Transverse colon (tissue), 4 donors: ENCODE data around the gene G6PC3. TPM values are rescaled to one million over a fixed set of nuclear protein-coding genes. Genes with fewer than 3 reads are reported as not detected.

ENCODE experiments used
- DNase-seq: peaks from one replicate; pipeline ENCODE4 v3.0.0-alpha.2; 2019
- H3K27ac ChIP-seq, 4 donors: fragments of 200-600 bp; sonication (generic); 2 replicates each; pipeline ENCODE4 v1.5.1; 2016 to 2018; ENCODE audit warnings: inconsistent platforms in 4 of 4
- H3K27me3 ChIP-seq: fragments of 200-600 bp; sonication (generic); 2 replicates; pipeline ENCODE4 v1.5.1; 2017; ENCODE audit warnings: inconsistent platforms
- H3K36me3 ChIP-seq, 4 donors: fragments of 200-600 bp; sonication (generic); 2 replicates each; pipeline ENCODE4 v1.5.1; 2017 to 2019; ENCODE audit warnings: inconsistent platforms in 4 of 4
- H3K4me1 ChIP-seq, 4 donors: fragments of 200-600 bp; sonication (generic); 2 replicates each; pipeline ENCODE4 v1.5.1; 2017 to 2020; ENCODE audit warnings: inconsistent platforms in 4 of 4
- H3K4me3 ChIP-seq, 4 donors: fragments of 200-600 bp; sonication (generic); 1 replicate in 1 of 4; 2 replicates in 3 of 4; pipeline versions ENCODE4 v1.5.1 to v1.6.1; 2017 to 2019; ENCODE audit warnings: inconsistent platforms in 4 of 4
- H3K9me3 ChIP-seq, 2 donors: fragments of 200-600 bp; sonication (generic); 2 replicates each; pipeline ENCODE4 v1.5.1; 2017 to 2019; ENCODE audit warnings: inconsistent platforms in 2 of 2
- EP300 ChIP-seq: sonication (generic); formaldehyde crosslinking; IDR thresholded peaks from one replicate; pipeline ENCODE4 v1.6.1; 2017; ENCODE audit warnings: antibody characterized with exemption, low read depth
- POLR2A ChIP-seq: fragments of 450-650 bp; IDR thresholded peaks from one replicate; pipeline ENCODE4 v1.6.1; 2016; ENCODE audit warnings: antibody characterized with exemption, mild to moderate bottlenecking, moderate library complexity
- POLR2AphosphoS5 ChIP-seq, 3 donors: sonication (generic); formaldehyde crosslinking; IDR thresholded peaks; one replicate each; pipeline ENCODE4 v1.6.1; 2016; ENCODE audit warnings: antibody characterized with exemption in 3 of 3
- WGBS, 2 donors: methylation state at CpG; one replicate each; pipeline ENCODE4 v1.1.5; 2018; ENCODE audit warnings: low coverage in 1 of 2; 5-methylcytosine and 5-hydroxymethylcytosine counted together
- in situ Hi-C, 4 donors: fragments of 200-750 bp; cut with MboI; loops; one replicate each; pipeline versions ENCODE4 v1.15.0 to v1.15.1; 2017; ENCODE audit warnings: low sequenced_read_pairs in 3 of 4, low pct_ligation_motif_present in 1 of 4, low pct_unique_long_range_greater_than_20kb in 1 of 4
- intact Hi-C: fragments of 100-400 bp; cut with DNase I; formaldehyde crosslinking; loops from one replicate; pipeline ENCODE4 v1.15.1; 2023; ENCODE audit warnings: low total_unique reads
- total RNA-seq, 4 donors: library from RNA; depleted of rRNA; stranded (reverse); fragments of >200 nt; gene quantifications; one replicate each; pipeline ENCODE4 v1.1.0, GENCODE V29; 2016
- TF ChIP-seq, protein P1 (sequence below), 5 experiments: fragments of 200-600 bp in 3 of 5; fragments of 450-650 bp in 2 of 5; sonication (generic) in 3 of 5; IDR thresholded peaks; 1 replicate in 2 of 5; 2 replicates in 3 of 5; pipeline ENCODE4 v1.5.1; 2016 to 2017; ENCODE audit warnings: antibody characterized with exemption in 5 of 5, inconsistent platforms in 3 of 5, mild to moderate bottlenecking in 2 of 5, moderate library complexity in 1 of 5

The G6PC3 gene
- total RNA-seq, 4 donors from 2014 or later = 5.2 to 35.6 (median 18.5) TPM

DNA sequence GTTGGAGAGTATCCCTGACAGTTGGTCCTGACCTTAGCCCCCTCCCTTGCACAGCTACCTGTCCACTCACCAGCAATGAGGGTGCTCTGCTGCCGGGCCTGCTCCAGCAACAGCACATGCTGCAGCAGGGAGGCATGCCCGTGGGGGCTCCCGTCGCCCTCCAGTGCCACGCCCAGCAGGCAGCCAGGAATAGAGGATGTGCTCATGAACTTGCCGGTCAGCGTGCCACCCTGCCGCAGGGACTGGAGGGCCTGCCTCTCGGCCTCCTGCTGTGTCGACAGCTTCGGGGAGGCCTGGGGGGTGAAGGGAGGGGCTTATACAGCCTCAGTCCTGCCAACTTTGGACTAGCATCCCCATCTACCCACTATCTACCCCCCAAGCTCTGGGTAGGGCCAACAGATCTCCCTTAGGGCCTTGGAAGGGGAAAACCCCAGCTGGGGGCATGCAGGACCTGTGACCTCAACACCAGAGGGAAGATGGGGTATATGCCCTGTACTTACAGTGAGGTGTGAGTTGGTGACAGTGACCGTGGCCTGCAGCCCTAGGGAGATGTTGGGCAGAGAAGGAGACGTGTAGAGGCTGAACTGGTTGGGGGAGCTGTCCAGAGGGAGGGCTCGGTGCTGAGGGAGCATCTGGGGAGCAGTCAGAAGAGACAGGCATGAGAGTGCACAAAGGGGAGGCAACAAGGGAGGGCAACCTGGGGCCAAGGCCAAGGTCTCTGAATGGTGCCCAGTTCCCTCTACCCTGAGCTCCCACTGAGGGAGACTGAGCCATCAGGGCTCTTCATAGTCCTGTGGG lies 20.9 kb downstream of the G6PC3 start:
- TF ChIP-seq POLR2AphosphoS5 (IDR thresholded peaks at IDR 0.05) = no peak
- TF ChIP-seq POLR2A = no peak
- TF ChIP-seq, protein P1, sequence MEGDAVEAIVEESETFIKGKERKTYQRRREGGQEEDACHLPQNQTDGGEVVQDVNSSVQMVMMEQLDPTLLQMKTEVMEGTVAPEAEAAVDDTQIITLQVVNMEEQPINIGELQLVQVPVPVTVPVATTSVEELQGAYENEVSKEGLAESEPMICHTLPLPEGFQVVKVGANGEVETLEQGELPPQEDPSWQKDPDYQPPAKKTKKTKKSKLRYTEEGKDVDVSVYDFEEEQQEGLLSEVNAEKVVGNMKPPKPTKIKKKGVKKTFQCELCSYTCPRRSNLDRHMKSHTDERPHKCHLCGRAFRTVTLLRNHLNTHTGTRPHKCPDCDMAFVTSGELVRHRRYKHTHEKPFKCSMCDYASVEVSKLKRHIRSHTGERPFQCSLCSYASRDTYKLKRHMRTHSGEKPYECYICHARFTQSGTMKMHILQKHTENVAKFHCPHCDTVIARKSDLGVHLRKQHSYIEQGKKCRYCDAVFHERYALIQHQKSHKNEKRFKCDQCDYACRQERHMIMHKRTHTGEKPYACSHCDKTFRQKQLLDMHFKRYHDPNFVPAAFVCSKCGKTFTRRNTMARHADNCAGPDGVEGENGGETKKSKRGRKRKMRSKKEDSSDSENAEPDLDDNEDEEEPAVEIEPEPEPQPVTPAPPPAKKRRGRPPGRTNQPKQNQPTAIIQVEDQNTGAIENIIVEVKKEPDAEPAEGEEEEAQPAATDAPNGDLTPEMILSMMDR (IDR thresholded peaks at IDR 0.05) = no peak
- no peak for TF ChIP-seq EP300
- no peaks in the 10 kb centered on the region for H3K27me3 ChIP-seq
- no peak overlapping the region for H3K27ac ChIP-seq
- DNase-seq = no peak
- H3K36me3 ChIP-seq = peaks cover 0 to 15% (median 7%) of the 10 kb centered on the region in 4 donors
- in situ Hi-C loops = no loop called here
- H3K4me3 ChIP-seq = no peak overlapping the region
- 88 to 100% methylated on average over 1 to 11 of the region's 14 CpGs for WGBS, 2 donors
- intact Hi-C loops = loop anchor here (1.0 kb wide), 1 partner anchor 33 kb away; no protein-coding TSS in a partner anchor
- no peaks in the 10 kb centered on the region for H3K9me3 ChIP-seq
- H3K4me1 ChIP-seq = peaks cover 12 to 27% (median 19%) of the 10 kb centered on the region in 4 donors

DNA sequence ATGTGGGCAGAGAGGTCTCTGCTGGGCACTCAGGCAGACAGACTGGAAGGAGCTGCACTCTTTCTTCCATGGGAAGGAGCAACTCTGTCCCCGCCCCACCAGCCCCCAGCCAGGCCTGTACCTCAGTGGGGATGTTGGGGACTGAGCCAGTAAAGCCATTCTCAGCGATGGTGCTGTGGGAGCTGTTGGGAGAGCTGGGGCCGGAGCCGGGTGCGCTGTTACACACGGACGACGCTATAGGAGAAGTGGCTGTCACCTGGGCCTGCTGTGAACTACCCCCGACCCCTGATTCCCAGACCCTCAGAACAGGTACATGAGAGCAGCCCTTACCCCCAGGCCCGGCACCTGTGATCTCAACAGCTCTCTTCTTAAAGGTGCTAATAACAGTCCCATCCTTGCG lies 21.5 kb downstream of the G6PC3 start:
- Histone ChIP-seq H3K36me3 (peaks cover 0 to 15% (median 7%) of the 10 kb centered on the region in 4 donors), H3K4me3 (no peak overlapping the region), H3K27ac (no peak overlapping the region), H3K9me3 (no peaks in the 10 kb centered on the region), H3K4me1 (peaks cover 13 to 28% (median 22%) of the 10 kb centered on the region in 4 donors), H3K27me3 (no peaks in the 10 kb centered on the region)
- in situ Hi-C loops (no loop called here), intact Hi-C loops (no loop called here)
- no peak for DNase-seq
- 99% methylated on average over 11 of the region's 11 CpGs; no CpG with 5 or more reads in 1 of the 2 donors for WGBS, 2 donors
- TF ChIP-seq, protein P1 (IDR thresholded peaks at IDR 0.05) = no peak
- TF ChIP-seq EP300 (no peak), POLR2A (no peak), POLR2AphosphoS5 (IDR thresholded peaks at IDR 0.05) (no peak)

DNA sequence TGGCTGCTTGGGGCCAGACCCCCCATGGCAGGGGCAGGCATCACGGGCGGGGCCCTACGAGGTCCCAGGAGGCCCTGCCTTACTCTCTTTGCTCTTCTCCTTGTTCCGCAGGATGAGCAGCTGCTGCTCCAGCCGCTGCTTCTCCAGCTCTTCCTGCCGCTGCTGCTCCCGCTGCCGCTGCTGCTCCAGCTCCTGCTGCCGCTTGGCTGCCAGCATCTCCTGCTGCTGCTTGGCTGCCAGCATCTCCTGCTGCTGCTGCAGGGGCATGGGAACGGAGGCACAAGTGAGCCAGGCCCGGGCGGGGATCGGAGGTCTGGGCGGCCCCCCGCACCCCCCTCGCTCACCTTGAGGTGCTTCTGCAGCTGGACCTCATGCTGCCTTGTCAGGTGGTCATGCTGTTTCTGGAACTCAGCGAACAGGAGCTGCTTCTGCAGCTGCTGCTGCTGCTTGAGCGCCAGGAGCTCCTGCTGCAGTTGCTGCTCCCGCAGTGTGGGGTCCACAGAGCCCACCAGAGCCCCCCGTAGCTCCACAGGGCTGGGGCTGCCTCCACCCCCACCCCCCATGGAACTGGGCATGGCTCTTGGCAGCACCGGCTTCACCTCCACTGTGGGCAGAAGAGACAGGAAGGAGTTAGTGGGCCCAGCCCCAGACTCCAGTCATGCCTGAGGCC lies 22.8 kb downstream of the G6PC3 start:
- peaks cover 0 to 15% (median 5%) of the 10 kb centered on the region in 4 donors for H3K36me3 ChIP-seq
- in situ Hi-C loops = no loop called here

More for the DNA sequence above, 22.8 kb downstream of the G6PC3 start:
- no peak for TF ChIP-seq POLR2A
- no peak for TF ChIP-seq POLR2AphosphoS5 (IDR thresholded peaks at IDR 0.05)
- TF ChIP-seq EP300 = no peak
- TF ChIP-seq, protein P1 (IDR thresholded peaks at IDR 0.05) = no peak
- WGBS, 2 donors = 76% methylated on average over 15 of the region's 21 CpGs; no CpG with 5 or more reads in 1 of the 2 donors
- DNase-seq = no peak
- Histone ChIP-seq H3K4me3 (no peak overlapping the region), H3K4me1 (peaks cover 19 to 27% (median 25%) of the 10 kb centered on the region in 4 donors), H3K9me3 (no peaks in the 10 kb centered on the region), H3K27ac (no peak overlapping the region), H3K27me3 (no peaks in the 10 kb centered on the region)
- intact Hi-C loops = no loop called here
